ENCODE results near the gene CD63.
A peak's percentile ranks its signal among the peaks of the same experiment; 100 is the strongest.

CD63 gene

DNA sequence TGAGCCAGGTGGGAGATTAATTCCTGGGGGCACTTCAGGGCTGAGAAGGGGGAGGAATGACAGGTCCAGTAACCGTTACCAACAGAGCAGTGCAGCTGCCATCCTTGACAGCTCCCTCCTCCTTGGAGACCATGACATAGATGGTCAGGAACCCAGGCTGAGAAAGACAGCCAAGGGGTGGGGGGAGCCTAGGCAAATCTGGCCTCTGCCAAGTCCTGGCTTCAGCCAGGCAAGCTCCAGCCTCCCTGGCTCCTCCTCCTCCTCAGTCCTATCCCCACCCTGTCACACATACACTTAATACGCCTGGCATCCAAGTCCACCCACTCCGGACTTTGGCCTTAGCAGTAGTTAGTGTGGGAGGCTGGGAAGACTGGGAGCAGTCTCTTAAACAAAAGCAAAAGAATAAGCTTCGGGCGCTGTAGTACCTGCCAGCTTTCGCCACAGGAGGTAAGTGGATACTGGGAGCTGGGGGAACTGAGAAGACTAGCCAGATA lies 8.7 kb downstream of the CD63 start, which contains the start of gene RDH5:
RDH5 (plus strand) TSS at position 323 of the 494 bp plus-strand sequence. CDS start 792 bp downstream, outside the sequence.
- DNase-seq, result no peak

DNA sequence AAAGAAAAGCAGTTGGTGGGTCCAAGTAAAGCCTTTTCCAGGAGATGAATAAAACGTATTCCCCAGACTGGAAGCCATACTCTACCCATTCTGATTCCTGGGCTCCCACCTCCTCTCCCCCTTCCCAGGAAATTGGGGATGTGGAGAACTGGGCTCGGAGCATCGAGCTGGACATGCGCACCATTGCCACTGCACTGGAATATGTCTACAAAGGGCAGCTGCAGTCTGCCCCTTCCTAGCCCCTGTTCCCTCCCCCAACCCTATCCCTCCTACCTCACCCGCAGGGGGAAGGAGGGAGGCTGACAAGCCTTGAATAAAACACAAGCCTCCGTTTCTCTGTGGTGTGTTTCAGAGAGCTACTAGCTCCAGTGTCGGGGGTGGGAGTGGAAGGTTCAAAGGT lies 9.4 kb downstream of the CD63 start:
- no peak for DNase-seq

DNA sequence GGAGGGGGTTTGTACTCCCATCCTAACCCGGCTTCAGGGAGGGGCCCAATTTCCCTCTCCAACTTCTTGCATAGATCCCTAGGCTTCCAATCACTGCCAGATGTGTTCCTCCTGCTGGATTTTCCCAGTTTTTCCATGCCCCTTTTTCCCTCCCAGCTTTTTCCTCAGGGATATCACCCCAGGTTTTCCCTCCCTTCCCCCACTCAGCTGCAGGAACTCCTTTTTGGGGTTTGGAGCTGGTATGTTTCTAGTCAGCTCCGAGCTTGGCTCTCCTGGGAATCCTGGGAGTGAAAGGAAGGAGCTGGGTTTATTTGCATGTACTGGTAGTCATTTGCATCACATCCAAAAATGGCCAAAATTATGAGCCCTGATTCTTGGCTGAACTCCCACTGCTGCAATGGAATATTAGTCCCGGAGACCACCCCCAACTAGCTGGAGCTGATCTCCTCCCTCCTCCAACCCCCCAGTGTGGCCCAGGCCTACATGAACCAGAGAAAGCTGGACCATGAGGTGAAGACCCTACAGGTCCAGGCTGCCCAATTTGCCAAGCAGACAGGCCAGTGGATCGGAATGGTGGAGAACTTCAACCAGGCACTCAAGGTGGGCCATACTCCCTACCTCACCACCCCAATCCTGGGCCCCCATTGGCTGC lies 10.1 kb downstream of the CD63 start:
- DNase-seq, result no peak

DNA sequence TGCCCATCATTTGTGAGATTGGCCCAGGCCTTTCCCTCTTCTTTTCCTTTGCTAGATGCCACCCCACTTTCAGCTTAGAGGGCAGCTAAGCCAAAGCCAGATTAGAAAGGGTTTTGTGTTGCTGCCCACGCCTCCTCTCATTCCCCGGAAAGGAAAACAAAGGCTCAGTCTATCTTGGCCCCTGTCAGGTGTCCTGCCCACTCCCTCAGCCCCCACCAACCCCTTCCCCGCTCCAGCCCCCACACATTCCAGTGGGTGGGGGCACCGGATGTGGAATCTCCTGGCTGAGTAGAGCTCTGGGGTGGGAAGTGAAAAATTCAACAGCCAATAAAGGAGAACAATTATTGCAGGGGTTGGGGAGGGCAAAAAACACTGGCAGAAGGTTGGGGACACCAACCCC lies 10.8 kb downstream of the CD63 start:
- DNase-seq, result no peak

DNA sequence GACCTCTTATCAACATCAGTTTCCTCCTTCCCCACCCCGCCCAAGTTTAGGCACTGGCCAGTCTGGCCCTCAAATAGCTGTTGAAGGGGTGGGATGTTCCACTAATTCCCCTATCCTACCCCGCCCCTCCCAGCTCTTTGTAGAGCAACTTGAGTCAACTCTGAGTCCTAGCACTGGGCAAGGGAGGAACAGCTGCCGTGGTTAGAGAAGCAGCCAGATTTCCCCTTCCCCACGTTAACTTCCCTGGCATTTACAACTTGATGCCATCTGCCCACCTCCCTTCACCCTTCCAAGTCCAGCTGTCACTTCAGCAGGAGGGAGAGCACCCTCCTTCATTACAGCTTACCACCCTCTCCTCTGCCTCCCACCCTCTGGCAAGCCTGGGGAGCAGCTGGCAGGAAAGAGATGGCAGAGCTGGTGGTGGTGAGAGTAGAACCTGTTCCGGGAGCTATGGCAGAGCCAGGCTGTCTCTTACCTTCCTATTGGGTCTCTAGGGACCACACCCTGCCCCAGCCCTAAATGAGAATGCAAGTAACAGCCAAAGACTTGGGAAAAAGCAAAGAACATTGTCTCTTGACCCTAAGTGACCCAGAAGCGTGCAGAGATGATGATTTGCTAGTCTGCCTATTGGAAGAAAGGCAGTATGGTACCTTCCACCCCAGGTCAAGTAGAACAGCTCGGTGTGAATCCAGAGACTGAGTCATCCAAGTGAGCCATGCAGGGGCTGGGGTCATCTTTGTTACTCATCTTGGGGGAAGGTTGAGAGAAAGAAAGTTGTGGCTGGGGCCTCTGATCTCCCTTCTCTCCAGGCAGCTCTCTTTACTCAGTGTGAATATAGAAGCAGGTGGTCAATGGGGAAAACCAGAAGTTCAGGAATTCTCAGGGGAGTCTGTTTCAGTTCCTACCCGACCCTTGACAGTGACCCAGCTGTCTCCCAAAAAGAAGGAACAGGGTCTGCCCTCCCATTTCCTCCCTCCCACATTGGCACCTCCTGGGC lies 11.5 kb downstream of the CD63 start:
- DNase-seq, result no peak

DNA sequence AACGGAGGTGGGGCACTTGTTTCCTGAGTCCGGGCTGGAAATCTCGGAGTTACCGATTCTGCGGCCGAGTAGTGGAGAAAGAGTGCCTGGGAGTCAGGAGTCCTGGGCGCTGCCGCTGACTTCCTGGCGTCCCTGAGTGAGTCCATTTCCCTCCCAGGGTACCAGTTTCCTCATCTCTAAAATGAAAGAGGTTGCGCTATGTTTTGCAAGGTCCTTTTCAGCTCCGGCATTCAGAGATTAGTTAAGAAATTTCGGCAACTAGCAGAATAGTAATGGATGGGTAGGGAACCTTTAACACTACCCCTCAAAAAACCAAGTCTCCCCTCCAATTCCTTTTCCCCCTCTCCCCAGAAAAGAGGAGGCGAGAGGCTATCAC lies 12.2 kb downstream of the CD63 start:
- DNase-seq, result no peak

DNA sequence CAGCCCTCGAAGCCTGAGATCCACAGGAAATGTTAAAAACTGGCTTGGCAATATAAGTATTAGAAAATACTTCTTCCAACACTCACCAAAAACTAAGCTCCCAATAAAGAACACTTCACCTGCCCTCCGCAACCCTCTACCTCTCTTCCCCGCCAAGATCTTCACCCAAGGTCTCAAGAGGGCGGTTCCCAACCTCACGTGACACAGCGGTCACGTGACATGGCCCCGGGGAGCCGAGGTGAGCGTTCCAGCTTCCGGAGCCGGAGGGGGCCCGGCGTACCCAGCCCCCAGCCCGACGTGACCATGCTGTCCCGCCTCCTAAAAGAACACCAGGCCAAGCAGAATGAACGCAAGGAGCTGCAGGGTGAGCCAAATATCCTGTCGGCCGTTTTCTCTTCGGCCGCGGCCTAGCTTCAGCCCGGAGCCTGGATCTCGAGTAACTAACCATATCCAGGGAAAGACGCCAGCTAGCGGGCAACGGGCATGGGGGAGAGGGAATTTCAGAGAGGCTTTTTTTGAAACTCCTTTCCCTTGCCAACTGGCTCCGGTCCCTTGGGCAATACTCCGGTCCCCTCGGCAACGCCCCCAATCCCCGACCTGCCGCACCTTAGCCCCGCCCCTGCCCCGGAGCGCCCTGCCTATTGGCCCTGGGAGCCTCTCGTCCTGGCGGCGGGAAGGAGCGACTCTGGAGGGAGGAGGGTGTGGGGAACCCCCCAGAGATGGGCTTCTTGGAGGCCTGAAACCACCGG lies 12.8 kb downstream of the CD63 start, which contains the start of gene BLOC1S1:
BLOC1S1 (plus strand) TSS at position 214 of the 749 bp plus-strand sequence; CDS start at position 220, 6 bp downstream.
- DNase-seq, result peak; percentile 91

DNA sequence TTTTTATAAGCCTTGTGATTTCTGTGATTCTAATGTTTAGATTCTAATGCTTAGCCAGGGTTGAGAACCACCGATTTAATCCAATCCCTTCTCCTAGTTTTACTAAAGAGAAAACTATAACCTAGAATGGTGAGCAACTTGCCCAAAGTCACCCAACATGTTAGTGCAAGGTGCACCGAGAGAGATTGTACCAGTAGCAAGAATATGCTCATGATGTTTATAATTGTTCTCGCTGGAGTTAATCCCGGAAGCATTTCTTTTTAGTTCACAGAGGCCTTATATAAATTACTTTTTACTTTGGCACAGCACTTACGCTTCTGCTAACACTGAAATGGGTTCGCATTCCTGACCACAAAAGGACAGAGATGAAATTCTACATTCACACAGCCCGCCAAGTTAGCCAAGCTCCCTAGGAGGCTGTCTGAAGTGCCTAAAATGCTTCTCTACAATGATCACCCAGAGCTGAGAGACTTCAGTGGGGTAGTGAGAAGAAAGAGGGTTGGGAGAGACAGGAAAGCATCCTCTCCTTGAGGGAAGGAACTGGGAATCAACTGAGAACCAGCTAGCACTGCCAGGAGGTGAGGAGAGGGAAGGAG lies 13.5 kb downstream of the CD63 start:
- DNase-seq, result no peak

DNA sequence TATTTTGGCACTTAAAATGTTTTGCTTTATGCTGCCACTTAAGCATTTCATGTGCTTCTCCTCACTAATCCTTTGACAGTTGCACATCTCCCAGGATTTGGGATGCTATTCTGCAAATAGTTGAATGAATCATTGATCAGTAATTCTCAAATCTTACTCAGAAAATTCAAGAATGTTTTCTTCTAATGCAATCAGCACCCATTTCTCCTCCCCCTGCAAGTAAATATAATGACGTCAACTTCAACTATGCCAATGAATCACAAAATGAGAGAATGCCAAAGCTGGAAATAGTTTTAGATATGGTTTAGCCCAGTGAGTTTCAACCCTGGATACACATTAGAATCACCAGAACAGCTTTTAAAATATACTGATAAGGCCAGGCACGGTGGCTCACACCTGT lies 15.1 kb downstream of the CD63 start:
- DNase-seq, result no peak

DNA sequence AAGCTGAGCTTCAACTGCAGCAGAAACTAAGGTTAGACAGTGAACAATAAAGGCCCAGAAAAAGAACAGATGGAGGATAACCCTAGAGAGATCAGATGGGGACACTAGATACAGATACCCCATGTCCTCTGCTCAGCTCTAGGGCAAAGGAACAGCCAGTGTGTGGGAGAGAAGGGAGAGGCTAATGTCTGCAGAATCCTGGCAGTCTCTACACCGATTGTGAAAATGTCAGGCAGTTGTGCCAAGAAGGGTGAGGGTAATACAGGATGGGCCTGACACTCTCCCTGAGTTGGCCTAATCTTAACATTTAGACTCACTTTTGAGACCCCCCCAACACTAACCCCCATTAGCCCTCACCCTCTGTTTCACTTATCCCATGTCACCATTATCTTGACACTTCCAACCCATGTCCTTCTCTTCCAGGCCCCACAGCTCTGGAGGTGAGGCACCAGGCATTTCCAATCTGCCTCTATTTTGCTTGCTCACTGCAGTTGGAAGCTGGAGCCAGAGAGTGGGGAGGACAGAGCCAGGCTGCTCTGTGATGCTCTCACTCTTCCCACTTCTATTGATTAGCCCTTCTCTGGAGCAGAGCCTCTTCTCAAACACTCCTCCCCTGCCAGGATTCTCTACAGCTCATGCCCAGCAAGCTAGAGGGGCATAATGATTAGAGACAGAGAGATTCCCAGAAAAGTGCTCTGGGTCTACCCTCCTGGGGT lies 16.0 kb downstream of the CD63 start:
- DNase-seq, result no peak

DNA sequence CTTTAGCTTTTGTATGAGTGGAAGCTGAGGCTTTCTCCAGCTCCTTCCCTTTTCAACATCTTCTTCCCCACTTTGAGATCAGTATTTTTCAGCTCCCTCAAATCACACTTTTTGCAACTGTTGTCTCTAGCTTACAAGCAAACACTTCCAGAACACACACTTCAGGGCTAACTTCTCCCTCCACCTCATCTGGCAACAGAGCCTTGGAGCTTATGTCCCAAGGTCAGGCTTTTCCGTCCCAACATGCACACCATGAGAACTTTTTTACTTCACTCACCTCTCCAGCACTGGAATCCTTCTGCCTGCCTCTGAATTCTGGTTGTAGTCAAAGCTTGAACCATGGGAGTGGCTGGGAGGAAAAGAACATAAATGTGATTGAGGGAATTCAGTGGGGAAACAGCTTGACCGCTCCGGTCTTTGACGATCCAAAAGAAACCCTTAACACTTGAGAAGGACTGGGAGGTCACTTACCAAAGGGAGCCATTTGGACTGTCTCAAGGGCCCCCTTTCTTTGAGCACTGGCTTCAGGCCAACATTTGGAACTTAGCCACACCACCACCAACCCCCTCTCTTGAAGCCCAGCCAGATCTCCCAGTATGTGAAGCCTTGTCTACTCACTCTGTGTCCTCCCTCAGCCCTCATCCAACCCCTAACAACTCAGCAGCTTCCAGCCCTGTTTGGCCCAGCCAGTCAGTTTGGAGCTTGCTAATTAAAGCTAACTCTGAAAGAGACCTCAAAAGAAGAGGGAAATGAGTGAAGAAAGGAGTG lies 16.8 kb downstream of the CD63 start:
- DNase-seq, result no peak

DNA sequence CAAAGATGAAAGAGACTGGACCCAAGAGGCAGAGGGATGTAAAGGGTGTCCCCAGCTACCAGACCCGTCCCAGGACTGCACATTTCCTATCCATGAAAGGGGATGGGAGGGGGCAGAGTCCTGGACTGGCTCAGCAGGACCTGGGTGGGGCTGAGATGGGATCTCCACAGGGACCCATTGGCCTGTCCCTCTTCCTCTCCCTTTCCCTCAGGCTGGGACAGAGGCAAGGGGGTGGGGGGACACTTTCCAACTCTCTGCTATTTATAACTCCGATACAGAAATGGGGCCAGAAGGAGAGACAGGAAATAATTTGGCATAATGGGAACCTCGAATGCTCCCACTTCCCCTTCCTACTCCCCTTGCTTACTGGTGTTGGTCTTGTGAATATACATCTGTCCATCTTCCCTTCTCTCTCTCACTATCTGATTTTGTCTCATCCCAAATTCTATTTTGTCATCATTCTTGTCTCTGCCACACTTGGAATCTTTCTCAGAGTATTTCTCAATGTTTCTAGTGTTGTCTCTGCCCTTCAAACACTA lies 20.0 kb downstream of the CD63 start:
- no peak for DNase-seq

DNA sequence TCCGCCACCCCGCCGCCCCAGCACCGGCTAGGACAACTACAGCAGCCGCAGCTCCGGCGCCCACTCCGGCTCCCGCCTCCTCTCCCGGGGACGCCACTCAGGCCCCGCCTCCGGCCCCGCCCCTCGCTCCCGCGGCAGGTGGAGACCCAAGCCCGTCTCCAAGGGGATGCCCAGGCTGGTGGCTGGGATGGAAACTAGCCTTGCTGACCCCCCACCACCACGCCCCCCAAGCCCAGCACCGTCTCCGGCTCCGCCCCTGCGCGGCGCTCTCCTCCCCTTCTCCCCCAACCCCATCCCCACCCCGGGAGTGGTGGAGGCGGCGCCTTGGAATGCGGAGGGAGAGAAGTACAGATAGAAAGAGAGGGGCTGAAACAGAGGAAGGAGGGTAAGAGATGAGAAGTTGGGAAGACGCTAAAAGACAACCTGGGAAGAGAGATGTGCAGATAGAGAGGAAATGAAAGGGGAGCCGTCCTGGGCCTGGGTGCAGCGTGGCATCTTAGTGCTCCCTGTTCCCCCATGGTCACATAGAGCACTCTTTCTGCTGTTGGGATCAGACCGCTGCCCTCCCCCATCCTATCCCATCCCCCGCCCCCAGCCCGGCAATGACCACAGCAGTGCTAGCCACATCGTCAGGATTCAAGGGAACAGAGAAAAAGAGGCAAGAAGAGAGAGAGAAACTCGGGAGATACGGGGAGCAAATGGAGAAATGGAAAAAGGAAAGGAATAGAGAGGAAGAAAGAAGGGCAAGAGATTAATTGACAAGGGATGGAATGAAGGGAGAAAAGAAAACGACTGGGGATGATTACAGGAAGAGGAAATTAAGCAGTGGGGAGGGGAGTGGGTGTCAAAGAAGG lies 20.7 kb downstream of the CD63 start, which contains the start of gene ITGA7:
ITGA7 (minus strand) TSS at position 64 of the 854 bp plus-strand sequence. CDS start 222 bp downstream, outside the sequence.
- DNase-seq, result peak; percentile 65

DNA sequence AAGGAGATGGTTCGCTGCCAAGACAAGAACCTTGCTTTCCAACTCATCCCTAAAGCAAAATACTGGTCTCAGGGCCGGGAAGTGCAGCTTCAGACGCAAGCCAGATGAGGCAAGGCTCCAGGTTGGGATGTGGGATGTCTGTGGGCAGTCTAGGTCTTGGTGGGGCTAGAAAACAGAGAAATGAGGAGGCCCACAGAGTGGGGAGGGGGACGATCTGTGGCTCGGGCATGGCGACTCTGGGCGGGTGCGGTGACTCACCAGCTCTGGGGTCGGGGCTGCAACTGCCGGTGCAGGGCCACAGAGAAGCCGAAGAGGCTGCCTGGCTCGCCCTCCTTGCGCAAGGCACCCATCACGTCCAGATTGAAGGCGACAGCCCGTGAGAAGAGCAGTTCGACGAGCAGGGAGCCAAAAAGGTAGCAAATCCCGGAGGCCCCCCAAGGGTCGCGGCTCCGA lies 21.6 kb downstream of the CD63 start:
- DNase-seq, result no peak

DNA sequence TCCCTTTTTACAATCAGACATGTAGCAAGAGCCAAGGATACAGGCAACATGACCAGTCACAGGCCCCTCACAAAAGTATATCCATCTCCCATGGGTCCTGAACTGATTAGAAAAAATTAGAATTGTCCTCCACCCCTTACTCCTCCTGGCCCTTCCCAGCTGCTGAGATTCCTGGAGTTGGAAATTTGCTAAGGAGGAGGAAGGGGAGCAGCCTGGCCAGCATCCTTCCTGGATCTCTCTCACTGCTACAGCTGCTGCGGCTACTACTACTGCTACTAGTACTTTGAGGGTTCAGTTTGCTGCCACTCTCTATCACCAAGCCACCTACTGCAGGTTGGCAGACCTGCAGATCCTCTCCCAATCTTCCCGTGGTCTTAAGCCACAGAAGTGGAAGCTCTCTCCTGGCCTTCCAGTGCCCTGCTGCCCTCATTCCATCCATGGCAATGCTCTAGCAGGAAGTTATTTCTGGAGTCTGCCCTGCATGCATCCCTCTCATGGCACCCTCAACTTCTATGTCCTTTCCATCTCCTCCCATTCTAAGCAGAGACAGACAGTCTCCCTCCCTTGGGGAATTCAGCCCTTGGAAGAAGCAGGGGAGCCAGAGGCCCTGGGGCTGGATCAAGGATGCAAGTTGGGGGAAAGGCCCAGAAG lies 22.1 kb downstream of the CD63 start:
- DNase-seq, result no peak

DNA sequence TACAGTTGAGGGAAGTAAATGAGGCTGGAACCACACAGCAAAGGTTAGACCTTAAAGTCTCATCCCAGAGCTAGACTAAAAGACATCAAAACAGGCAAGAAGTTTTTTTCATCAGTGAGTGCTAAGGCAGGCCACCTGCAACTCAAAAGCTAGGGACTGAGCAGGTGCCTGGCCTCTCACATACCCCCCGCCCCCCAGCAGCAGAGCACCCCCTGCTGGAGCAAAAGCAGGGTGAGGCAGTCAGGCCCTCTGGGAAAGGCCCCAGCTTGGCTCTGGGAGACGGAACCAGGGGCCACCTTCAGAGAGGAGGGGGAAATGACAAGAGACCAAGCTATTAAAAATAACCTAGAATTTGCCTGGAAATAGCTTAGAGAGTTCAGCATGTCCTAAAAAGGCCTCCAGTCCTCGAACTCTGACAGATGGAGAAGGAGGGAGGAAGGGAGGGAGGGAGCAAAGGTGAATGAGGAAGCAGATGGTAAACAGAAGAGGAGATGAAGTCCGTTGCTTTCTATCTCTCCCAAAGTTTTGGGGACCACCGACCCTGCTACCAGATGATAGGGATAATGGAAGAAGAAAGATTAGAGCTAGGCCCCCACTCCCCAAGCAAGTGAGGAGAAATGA lies 22.9 kb downstream of the CD63 start:
- DNase-seq, result no peak

DNA sequence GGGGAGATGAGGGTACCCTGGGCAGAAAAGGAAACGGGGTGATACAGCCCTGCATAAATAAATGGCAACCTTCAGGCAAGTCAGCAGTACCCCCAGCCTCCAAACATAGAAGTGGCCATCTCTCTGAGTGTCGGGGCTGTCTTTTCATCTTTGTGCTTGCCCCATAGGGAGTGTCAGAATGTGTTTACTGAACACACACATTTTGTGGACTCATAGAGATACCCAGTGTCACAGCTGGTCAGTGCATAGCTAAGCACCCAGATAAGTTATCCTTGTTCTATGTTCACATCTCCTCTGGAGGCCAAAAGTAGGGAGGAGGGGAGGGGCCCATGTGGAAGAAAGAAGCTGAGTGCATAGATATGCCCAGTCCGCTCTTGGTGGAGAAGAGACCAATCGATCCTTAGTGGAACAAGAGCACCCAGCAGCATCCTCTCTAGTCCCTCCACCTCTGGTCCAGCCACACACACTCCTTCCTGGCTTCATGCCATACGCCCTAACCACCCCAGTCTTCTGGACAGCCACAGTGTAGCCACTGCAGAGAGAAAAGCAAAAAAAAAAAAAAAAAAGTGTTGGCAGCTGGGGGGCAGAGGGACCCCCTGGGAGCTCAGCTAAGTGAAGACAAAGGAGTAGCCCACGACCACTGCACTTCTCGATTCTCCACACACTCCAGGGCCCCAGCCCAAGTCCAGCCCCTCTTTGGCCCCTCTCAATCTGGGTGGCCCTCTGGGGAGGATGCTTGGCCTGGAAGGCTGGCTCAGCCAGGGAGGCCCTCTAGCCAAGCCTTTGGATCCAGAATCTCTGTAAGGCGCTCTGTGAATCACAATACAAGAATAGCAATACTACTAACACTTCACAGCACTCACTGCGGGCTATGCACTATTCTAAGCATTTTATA lies 23.7 kb downstream of the CD63 start:
- no peak for DNase-seq
